ENCODE results near the gene BIN1. TPM values are rescaled to one million over a fixed set of nuclear protein-coding genes. Genes with fewer than 3 reads are reported as not detected.

The BIN1 gene
- polyA plus RNA-seq, 1 donor from 2014 or later: 61.9 TPM

- Histone ChIP-seq H3K9ac (ENCODE audit: low read length) (no peak overlapping the region), H3K36me3 (ENCODE audit: insufficient read depth, low read length) (no peaks in the 10 kb centered on the region), H3K9me3 (ENCODE audit: low read length) (no peaks in the 10 kb centered on the region), H4K20me1 (ENCODE audit: insufficient read depth) (no peaks in the 10 kb centered on the region), H3K4me2 (ENCODE audit: low read length) (no peak overlapping the region), H3K79me2 (replicated peaks; ENCODE audit: insufficient read depth, low read length) (no peaks in the 10 kb centered on the region), H2AFZ (ENCODE audit: low read depth, low read length) (no peak overlapping the region), H3K4me3 (ENCODE audit: low read length) (no peak overlapping the region), H3F3A (ENCODE audit: insufficient read depth, low read length, poor library complexity, severe bottlenecking) (no peaks in the 10 kb centered on the region), H3K9me2 (ENCODE audit: insufficient read depth, low read length) (no peaks in the 10 kb centered on the region), H3K27ac (ENCODE audit: low read length) (no peak overlapping the region), H3K27me3 (ENCODE audit: insufficient read depth, low read depth, low read length) (no peaks in the 10 kb centered on the region)
- TF ChIP-seq CTCF (IDR thresholded peaks at IDR 0.05; ENCODE audit: poor library complexity, severe bottlenecking) (no peak), TAF1 (IDR thresholded peaks at IDR 0.05; ENCODE audit: low read depth) (no peak), POLR2AphosphoS5 (IDR thresholded peaks at IDR 0.05) (no peak), EP300 (conservative IDR thresholded peaks at IDR 0.05; ENCODE audit: poor library complexity, severe bottlenecking) (no peak), SMC3 (conservative IDR thresholded peaks at IDR 0.05; ENCODE audit: poor library complexity) (no peak), EZH2 (IDR thresholded peaks at IDR 0.05; ENCODE audit: borderline replicate concordance, insufficient read depth, low read length, poor library complexity, severe bottlenecking) (no peak)
Measured at GRCh38 chr2:127047054-127047453, 59.9 kb downstream of the BIN1 start.

- no peaks in the 10 kb centered on the region for H3K9me3 ChIP-seq (ENCODE audit: low read length)
- no peak for TF ChIP-seq EZH2 (IDR thresholded peaks at IDR 0.05; ENCODE audit: borderline replicate concordance, insufficient read depth, low read length, poor library complexity, severe bottlenecking)
- TF ChIP-seq SMC3 (conservative IDR thresholded peaks at IDR 0.05; ENCODE audit: poor library complexity): no peak
- no peak for TF ChIP-seq CTCF (IDR thresholded peaks at IDR 0.05; ENCODE audit: poor library complexity, severe bottlenecking)
- TF ChIP-seq POLR2AphosphoS5 (IDR thresholded peaks at IDR 0.05): no peak
- no peak for TF ChIP-seq RAD21 (conservative IDR thresholded peaks at IDR 0.05)
- TF ChIP-seq EP300 (conservative IDR thresholded peaks at IDR 0.05; ENCODE audit: poor library complexity, severe bottlenecking): no peak
- no peak for TF ChIP-seq TAF1 (IDR thresholded peaks at IDR 0.05; ENCODE audit: low read depth)
- TF ChIP-seq REST (IDR thresholded peaks at IDR 0.05; ENCODE audit: borderline replicate concordance): no peak
- no peak overlapping the region for H3K27ac ChIP-seq (ENCODE audit: low read length)
- no peaks in the 10 kb centered on the region for H3K9me2 ChIP-seq (ENCODE audit: insufficient read depth, low read length)
- H3K4me3 ChIP-seq (ENCODE audit: low read length): no peak overlapping the region
- no peaks in the 10 kb centered on the region for H3K36me3 ChIP-seq (ENCODE audit: insufficient read depth, low read length)
- H3K4me2 ChIP-seq (ENCODE audit: low read length): no peak overlapping the region
- H4K20me1 ChIP-seq (ENCODE audit: insufficient read depth): no peaks in the 10 kb centered on the region
- no peak overlapping the region for H2AFZ ChIP-seq (ENCODE audit: low read depth, low read length)
- H3K27me3 ChIP-seq (ENCODE audit: insufficient read depth, low read depth, low read length): no peaks in the 10 kb centered on the region
- H3K79me2 ChIP-seq (replicated peaks; ENCODE audit: insufficient read depth, low read length): no peaks in the 10 kb centered on the region
- H3K9ac ChIP-seq (ENCODE audit: low read length): no peak overlapping the region
- no peaks in the 10 kb centered on the region for H3F3A ChIP-seq (ENCODE audit: insufficient read depth, low read length, poor library complexity, severe bottlenecking)
Measured at GRCh38 chr2:127046579-127046978, 60.4 kb downstream of the BIN1 start.
